HL-60/S4 treated with phorbol 12-myristate 13-acetate at 8.2 ng/mL for 4 days and 3 days (cell line): ENCODE measurements around the gene CDC42EP5.
"Not testable (repeated sequence)": the region's sequence is repeated elsewhere in the genome, so short reads cannot be mapped to it uniquely, and the experiment has no call there.

Experiments
- in situ Hi-C: fragments of 300-500 bp; cut with MboI; formaldehyde crosslinking; loops from 2 replicates; pipeline ENCODE4 v1.15.0; 2022; ENCODE audit warnings: low sequenced_read_pairs

CDC42EP5 gene, protein sequence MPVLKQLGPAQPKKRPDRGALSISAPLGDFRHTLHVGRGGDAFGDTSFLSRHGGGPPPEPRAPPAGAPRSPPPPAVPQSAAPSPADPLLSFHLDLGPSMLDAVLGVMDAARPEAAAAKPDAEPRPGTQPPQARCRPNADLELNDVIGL

DNA sequence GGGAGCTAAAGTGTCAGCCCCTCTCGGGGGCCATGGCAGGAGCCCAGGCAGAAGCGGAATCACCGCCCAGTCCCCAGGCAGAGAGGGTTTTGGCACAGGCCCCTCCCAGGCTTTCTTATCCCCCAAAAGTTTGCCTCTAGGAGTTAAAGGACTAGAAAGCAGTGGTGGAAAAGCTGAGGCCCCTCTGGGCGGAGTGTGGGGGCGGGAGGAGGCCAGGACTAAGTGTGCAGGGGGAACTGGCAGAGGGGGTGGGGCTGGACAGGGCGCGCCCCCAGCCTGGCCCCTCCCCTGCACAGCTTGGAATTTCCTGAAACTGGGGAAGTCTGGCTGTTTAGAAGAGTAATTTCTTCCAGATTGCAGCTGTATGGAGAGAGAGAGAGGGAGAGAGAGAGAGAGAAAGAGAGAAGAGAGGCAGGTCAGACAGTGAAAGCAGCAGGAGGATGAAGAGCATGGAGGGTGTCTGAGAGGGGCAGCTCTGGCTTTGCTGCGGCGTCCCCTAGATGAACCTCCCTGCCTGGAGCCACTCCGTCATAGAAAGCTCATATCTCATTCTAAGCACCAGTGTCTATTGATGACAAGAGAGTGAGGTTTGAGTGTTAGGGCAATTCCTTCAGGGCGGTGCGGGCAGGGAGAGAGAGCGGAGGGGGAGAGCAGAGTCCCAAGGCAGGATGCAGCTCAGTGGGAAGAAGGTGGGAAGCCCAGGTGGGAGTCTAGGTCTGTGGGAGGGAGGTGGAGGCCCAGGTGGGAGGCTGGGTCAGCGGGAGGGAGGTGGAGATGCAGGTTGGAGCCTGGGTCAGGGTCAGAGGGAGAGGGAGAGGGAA is at the start of gene CDC42EP5:
TSS of gene CDC42EP5 (minus strand) at position 226 of the 821 bp plus-strand sequence. CDS start 7,749 bp downstream, outside the sequence.
- in situ Hi-C loops: no loop called here

GRCh38 chr19:54521860-54522513 is 48.9 kb upstream of the CDC42EP5 start:
- in situ Hi-C loops: no loop called here

- in situ Hi-C loops: no loop called here
Measured at GRCh38 chr19:54521022-54521859, 48.1 kb upstream of the CDC42EP5 start.

DNA sequence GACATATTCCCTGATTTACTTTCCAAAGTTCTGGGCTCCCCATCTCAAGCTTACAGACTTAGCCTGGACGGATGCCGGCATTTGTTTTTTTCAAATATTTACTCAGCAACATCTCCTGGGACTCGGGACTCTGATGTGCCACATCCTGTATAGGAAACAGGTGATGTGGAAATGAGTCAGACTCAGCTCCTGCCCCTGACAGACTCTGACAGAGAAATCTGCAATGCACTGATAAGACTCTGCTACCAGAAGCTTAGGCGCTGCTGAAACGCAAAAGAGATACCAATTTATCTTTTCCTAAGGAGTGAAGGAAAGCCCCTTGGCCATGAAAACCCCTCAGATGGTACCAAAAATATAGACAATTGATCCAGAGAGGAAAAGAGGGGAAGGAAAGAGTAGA is 45.7 kb upstream of the CDC42EP5 start:
- in situ Hi-C loops: no loop called here

DNA sequence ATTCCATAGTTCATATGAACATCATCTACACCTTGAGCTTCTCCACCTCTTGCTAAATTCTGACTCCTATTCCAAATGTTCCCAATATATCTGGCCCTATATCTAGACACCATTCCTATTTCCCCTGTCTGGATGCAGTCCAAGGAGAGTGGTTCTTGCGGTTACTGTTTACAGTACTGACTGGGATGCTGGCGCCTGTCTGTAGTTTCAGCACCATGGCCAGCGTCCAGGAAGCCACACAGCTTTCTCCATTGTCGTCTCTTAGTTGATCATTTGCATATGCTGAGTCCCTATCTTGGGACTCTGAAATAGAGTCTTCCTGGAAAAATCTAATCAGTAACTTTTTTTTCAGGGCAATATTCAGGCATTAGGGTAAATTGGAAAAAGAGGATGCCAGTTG is 44.4 kb upstream of the CDC42EP5 start:
- in situ Hi-C loops: no loop called here

GRCh38 chr19:54515156-54515555 is 42.1 kb upstream of the CDC42EP5 start:
- in situ Hi-C loops: no loop called here

- in situ Hi-C loops: not testable (repeated sequence)
Measured at GRCh38 chr19:54509200-54509940, 36.3 kb upstream of the CDC42EP5 start.

- in situ Hi-C loops: not testable (repeated sequence)
Measured at GRCh38 chr19:54508487-54508886, 35.4 kb upstream of the CDC42EP5 start.

DNA sequence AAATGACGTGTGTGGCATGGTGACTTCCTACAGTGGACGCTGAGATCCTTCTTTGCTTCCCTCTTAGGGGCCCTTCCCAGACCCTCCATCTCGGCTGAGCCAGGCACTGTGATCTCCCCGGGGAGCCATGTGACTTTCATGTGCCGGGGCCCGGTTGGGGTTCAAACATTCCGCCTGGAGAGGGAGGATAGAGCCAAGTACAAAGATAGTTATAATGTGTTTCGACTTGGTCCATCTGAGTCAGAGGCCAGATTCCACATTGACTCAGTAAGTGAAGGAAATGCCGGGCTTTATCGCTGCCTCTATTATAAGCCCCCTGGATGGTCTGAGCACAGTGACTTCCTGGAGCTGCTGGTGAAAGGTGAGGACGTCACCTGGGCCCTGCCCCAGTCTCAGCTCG is 34.7 kb upstream of the CDC42EP5 start:
- in situ Hi-C loops: no loop called here

DNA sequence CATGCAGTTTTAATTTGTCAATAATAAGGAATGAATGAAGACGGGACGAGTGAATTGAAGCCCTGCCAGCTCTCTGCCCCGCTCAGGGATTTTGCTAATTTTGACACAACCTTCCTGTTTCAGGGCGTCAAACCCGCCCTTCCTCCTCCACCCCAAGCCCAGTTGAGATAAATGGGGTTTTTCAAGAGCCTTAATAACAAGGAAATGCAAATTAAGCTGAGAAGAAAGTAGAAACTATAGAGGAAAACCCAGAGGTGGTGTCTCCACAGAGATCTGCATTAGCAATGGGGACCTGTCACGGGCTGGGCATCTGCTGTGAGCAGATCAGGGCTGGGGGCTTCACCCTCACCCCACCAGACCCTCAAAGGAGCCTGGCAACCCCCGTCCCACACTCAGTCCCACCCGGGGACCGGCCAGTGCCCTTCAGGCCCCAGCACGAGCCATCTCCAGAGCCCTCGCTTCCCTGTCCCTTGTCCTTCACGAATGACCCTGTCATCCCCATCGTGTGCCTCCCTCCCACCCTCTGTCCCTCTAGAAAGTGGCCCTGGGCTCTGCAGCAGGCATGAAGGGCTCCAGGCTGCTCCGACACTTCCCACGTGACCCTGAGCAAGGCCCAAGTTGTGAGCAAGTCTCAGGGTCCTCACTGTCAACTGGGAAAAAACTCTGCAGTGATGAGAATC is 34.1 kb upstream of the CDC42EP5 start:
- in situ Hi-C loops: not testable (repeated sequence)

- in situ Hi-C loops: no loop called here
Measured at GRCh38 chr19:54506079-54506478, 33.0 kb upstream of the CDC42EP5 start.

DNA sequence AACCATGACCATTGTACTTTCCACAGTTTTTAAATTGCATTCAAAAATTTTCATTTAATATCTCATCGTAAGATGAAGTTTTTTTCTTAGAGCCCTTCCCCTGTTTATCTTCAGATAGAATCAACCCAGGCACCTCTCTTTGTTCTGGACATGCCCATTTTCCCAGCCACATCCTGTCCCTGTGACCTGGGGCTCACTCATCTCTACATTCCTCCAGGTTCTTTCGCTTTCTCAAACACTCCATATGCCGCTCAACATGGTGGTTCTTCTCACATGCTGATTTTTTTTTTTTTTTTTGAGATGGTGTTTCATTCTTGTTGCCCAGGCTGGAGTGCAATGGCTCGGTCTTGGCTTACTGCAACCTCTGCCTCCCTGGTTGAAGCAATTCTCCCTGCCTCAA is 32.4 kb upstream of the CDC42EP5 start:
- in situ Hi-C loops: not testable (repeated sequence)

- in situ Hi-C loops: no loop called here
Measured at GRCh38 chr19:54502518-54503048, 29.5 kb upstream of the CDC42EP5 start, which contains the start of gene LAIR2. Gene LAIR2, plus strand, starts transcription at chr19:54502831. Its CDS starts 88 bp downstream, at chr19:54502919.

GRCh38 chr19:54498451-54498772 is 25.3 kb upstream of the CDC42EP5 start:
- in situ Hi-C loops: loop anchor here (25.0 kb wide), 2 partner anchors 164 to 414 kb away; partner anchors contain the start of genes LILRB4 and NCR1

GRCh38 chr19:54497747-54498450 is 24.8 kb upstream of the CDC42EP5 start:
- in situ Hi-C loops: loop anchor here (25.0 kb wide), 2 partner anchors 164 to 414 kb away; partner anchors contain the start of genes LILRB4 and NCR1

DNA sequence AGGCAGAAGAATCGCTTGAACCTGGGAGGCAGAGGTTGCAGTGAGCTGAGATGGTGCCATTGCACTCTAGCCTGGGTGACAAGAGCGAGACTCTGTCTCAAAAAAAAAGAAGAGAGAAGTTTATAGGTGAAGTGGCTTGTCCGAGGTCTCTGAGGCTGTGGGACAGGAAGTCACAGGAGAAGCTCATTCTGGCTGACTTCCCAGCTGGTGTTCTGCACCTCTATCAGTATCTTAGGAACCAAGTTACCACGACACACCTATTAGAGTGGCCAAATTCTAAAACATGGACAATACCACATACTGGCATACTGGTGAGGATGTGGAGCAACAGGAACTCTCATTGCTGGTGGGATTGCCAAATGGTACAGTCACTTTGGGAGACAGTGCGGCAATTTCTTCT is 22.2 kb upstream of the CDC42EP5 start:
- in situ Hi-C loops: loop anchor here (25.0 kb wide), 2 partner anchors 167 to 417 kb away; partner anchors contain the start of genes LILRB4 and NCR1

GRCh38 chr19:54493967-54494585 is 21.0 kb upstream of the CDC42EP5 start:
- in situ Hi-C loops: loop anchor here (25.0 kb wide), 2 partner anchors 168 to 418 kb away; partner anchors contain the start of genes LILRB4 and NCR1

DNA sequence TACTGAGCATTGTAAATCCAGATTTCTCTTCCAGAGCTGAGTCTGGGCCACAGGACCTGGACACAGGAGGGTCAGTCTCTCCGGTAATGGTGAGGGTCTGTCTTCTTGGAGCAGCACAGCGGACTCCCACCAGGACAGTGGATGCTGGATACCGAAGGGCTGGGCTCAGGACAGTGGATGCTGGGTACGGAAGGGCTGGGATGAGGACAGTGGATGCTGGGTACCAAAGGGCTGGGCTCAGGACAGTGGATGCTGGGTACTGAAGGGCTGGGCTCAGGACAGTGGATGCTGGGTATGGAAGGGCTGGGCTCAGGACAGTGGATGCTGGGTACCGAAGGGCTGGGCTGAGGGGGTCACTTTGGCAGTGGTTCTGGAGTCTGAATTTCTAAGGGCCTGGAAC is 20.0 kb upstream of the CDC42EP5 start:
- in situ Hi-C loops: loop anchor here (25.0 kb wide), 2 partner anchors 169 to 419 kb away; partner anchors contain the start of genes LILRB4 and NCR1
